ENCODE results near the gene PPP1R13L.

The PPP1R13L gene, protein sequence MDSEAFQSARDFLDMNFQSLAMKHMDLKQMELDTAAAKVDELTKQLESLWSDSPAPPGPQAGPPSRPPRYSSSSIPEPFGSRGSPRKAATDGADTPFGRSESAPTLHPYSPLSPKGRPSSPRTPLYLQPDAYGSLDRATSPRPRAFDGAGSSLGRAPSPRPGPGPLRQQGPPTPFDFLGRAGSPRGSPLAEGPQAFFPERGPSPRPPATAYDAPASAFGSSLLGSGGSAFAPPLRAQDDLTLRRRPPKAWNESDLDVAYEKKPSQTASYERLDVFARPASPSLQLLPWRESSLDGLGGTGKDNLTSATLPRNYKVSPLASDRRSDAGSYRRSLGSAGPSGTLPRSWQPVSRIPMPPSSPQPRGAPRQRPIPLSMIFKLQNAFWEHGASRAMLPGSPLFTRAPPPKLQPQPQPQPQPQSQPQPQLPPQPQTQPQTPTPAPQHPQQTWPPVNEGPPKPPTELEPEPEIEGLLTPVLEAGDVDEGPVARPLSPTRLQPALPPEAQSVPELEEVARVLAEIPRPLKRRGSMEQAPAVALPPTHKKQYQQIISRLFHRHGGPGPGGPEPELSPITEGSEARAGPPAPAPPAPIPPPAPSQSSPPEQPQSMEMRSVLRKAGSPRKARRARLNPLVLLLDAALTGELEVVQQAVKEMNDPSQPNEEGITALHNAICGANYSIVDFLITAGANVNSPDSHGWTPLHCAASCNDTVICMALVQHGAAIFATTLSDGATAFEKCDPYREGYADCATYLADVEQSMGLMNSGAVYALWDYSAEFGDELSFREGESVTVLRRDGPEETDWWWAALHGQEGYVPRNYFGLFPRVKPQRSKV

DNA sequence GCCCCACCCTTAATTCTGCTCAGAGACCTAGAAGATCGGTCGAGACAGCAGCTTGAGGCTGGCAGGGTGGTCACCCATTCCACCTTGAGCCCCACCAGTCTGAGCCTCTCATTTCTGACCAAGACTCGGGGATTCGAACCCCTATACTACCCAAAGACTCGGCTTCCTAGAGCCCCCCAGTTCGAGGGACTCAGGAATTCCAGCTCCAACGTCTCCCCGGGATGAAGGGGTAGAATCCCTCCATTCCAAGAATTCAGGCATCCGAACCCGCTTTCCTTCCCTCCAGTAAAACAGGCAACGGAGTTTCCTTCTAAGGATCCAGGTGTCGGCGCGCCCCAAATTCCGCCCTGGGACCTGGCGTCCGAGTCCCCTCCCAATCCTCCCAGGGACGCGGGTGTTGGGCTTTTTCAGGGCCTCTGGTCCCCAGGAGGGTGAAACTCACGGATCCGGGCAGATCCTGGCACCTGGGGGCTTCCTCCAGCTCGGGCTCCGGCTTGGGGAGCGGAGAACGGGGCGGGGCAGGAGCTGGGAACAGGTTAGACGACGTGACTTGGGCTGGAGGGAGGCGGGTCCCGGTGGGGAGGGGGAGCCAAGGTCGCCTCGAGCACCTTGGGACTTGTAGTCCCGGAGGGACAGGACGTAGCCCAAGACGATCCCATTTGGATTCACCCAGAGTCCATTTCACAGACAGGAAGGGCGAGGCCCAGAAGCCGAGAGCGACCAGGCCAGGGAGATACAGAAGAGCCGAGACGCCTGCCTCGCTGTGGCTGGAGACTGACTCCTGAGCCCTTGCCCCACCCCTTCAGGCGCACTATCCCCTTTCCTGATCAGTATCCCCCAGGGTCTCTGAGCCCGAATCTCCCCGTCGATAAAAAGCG lies at the start of gene PPP1R13L:
PPP1R13L (minus strand) TSS at position 513 of the 878 bp plus-strand sequence. CDS start 6,751 bp downstream, outside the sequence.
- DNase-seq (ENCODE audit: low spot score), result peak; percentile 34

DNA sequence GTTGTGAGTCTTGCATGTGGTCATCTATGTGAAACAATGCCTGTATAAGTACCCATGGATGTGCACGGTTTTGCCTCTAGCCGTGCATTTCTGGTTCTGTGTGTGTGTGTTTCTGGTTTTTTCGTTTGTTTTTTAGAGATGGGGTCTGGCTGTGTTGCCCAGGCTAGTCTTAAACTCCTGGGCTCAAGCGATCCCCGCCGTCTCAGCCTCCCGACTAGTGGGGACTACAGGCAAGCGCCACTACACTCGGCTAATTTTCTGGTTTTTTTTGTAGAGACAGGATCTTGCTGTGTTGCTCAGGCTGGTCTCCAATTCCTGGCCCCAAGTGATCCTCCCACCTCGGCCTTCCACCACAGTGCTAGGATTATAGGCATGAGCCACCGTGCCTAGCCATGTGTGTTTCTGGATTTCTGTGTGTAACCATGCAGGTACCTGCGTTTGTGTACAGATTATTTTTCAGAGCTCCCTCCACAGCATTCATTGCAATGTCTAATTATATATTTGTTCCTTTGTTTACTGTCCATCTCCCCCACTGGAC lies 47.0 kb upstream of the PPP1R13L start:
- no peak for DNase-seq (ENCODE audit: low spot score)

DNA sequence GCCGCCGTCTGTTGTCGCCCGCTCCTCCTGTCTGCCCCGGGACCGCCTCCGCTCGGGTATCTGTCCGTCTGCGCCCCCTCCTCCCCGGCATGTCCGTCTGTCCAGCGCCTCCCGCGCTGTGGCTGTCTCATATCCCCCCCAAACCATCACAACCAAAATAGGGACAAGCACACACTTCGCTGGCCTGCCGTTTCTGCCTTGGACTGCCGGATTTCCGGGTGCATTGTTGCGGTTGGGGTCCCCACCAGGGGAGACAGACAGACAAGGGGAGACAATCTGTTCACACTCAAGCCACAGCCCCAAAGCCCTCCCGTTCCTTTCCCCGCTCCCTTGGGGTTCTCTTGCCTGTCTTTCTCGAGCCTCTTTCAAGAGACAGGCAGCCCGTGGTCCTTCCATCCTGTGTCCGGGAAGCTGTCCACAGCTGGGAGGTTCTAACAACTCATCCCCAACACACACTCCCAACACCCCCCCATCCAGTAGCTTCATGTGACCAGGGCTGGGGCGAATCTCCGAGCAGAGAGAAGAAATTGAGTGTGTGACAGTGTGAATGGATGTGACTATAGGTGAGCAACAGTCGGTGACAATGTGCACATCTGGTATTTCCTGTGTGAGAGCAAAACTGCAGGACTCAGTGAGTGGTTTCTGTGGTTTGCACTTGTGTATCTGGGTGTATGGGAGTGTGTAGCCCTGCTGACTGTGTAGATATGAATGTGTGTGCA lies 46.4 kb upstream of the PPP1R13L start:
- DNase-seq (ENCODE audit: low spot score), result peak; percentile 87

DNA sequence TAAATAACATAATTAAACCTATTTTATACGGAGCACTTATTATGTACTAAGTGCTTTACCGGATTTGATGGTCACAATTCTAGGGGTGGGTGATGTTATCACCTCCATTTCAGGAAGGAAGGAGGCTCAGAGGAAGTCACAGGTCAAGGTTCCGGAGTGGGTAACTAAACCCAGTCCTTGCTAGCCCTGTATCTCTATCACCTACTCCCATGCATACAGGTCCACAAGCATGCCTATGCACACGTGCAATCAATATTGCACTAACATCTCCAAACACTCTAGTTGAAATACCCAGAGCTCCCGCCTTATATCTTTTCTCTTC lies 45.1 kb upstream of the PPP1R13L start:
- DNase-seq (ENCODE audit: low spot score), result peak; percentile 67

DNA sequence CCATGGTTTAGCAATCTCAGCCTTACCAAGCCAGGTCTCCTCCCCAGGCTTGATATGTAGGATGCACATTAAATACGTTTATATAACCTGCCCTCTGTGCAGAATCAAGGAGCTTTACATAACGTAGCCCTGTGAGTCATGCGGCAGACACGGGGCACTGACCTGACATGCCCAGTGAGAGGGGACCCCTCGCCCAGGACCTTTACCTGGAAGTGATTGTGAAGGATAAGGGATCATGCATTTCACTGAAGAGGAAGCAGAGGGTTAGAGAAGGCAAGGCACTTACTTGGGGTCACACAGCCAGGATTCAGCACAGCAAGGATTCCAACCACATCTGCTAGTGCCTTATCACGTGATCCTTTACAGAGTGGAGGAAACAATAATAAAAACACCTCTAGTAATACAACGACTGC lies 44.0 kb upstream of the PPP1R13L start:
- DNase-seq (ENCODE audit: low spot score), result peak; percentile 28

DNA sequence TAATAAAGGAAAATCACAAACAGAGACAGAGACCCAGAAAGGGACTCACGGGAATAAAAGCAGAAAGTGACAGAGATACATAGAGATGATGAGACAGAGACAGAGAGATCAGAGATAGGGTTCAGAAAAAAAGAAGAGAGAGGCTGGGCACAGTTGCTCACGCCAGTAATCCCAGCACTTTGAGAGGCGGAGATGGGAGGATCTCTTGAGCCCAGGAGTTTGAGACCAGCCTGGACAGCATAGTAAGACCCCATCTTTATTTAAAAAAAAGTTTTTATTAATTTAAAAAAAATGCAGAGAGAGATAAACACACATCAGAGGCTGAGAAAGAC lies 43.5 kb upstream of the PPP1R13L start:
- DNase-seq (ENCODE audit: low spot score), result no peak

DNA sequence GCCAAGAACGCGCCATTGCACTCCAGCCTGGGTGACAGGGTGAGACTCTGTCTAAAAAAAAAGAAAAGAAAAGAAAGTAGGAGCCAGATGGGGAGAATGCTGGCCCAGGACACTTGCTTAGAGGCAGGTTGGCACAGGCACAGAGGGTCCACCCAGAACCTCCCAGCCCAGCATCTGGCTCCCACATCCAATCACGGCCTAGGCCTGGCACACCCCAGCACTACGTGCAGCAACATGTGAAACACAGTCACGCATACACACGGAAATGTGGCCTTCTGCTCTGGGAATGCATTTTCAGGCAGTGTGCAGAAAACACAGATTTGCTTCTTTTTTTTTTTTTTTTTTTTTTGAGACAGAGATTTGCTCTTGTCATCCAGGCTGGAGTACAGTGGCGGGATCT lies 42.1 kb upstream of the PPP1R13L start:
- DNase-seq (ENCODE audit: low spot score), result no peak

DNA sequence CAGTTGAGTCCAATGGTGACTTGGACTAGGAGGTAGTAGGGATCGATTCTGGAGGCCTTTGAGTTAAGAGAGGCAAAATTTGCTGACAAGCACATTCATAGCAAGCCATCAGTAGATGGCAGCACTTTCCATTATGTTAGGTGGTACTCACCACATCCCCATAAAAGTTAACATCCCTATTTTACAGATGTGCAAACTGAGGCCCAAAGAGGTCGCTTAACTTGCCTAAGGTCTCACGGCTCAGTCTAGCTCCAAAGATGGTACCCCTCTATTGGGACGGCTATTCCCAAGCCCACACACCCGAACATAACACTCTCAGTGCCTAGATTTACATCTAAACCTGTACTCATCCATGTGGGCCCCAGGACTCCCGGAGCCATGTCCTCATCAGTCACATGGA lies 41.4 kb upstream of the PPP1R13L start:
- peak; percentile 54 for DNase-seq (ENCODE audit: low spot score)

DNA sequence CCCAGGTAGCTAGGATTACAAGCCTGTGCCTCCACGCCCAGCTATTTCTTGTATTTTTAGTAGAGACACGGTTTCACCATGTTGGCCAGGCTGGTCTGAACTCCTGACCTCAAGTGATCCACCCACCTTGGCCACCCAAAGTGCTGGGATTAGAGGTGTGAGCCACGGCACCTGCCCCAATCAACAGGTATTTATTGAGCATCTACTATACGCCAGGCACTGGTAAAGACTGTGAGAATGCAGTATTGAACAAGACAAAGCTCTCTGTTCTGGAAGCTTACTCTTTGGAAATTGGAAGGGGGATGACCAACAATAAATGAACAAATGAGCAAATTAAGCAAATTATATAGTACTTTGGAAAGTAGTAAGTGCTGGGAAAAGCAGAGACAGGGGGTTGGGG lies 40.3 kb upstream of the PPP1R13L start:
- DNase-seq (ENCODE audit: low spot score), result no peak

DNA sequence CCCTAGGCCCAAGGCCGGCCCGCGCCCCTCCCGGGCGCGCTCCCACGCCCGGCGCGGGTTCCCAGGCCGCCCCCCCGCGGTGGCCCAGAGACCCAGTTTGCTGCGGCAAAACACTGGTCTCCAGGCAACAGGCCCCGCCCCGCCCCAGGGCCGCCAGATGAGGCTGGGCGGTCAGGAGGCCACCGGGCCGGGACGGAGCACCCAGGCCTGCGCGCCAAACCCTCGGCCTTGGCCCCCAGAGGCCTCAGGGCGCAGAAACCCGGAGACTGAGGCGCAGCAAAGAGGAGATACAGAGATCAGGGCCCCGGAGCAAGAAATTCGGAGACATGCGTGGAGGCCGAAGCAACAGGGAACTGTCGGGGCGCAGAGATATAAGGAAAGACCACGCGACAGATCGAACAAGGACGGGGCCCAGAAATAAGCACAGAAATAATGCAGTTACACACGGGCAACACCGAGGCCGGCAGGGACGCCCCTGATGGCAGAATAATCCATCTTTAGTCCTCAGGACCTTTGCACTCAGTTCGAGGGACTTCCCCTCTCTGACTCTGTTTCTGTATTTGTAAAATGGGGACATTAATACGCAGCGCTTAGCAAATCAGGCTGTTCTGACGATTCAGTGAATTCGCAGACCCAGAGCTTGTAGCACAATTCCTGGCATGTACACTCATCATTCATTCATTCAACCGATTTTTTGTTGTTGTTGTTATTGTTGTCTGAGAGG lies 39.6 kb upstream of the PPP1R13L start:
- DNase-seq (ENCODE audit: low spot score), result peak; percentile 89

DNA sequence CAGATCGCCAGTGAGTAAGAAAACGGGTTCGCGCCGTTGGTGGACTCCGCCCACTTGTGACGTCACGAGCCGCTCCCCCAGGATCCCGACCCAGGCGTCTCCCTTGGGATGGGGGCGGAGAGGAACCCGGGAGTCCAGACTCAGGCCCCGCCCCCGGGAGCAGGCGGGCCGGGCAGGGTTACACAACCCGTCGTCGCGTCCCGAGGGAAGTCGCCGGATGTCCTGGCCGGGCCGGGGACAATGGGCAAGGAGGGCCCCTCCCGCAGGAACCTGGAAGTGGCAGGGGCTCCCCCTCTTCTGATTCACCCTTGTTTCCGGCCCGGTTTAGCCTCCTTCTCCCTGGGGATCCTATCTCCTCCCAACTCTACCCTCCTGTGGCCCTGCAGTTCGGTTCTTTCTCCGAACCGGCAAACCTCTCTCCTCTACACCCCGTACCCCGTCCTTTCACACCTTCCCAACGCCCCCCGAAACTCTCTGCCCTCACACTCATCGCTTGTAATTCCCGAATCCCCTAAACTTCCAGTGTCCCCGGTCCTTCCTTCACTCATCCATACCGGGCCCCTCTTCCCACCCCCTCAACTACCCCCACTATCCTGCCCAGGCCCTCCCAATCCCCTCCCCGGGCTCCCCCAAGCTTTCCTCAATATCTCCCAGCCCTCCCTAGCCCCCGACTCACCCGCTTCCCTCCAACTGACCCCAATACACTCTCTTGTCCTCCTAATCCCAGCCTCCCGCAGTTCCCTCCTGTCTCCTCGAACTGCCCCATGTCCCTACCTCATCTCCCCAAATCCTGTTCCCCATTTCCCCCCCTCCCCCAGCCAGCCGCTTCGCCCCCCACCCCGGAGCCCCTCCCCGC lies 38.8 kb upstream of the PPP1R13L start:
- DNase-seq (ENCODE audit: low spot score), result peak; percentile 55

DNA sequence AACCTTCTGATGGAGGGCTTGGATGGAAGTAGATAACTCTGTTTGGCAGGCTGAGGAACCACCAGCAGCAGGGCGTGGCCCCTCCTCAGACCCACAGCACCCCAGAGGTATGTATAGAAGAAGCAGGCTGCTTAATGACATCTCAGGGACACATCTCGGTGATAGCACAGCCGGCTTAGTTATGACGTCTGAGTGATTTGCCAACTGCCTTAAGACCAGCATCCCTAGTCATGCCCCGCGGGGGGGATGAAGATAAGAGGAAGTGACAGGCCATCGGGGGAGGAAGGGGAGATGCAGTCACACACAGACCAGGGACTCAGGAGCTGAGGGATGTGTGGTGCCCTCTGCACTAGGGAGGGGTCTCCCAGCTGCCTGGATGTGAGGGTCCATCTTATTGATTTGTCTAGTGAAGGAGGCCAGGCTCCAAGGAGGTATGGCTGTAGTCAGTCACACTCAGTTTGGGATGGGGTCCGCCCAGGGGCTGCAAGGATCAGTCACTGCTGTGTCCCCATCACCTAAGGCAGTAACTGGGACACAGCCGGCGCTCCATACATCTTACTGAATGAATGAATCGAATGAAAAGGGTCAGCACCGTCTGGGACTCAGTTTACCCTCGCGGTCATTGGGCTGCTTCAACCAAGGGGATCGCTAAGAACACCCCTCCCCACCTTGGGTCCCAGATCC lies 38.1 kb upstream of the PPP1R13L start:
- peak; percentile 56 for DNase-seq (ENCODE audit: low spot score)

DNA sequence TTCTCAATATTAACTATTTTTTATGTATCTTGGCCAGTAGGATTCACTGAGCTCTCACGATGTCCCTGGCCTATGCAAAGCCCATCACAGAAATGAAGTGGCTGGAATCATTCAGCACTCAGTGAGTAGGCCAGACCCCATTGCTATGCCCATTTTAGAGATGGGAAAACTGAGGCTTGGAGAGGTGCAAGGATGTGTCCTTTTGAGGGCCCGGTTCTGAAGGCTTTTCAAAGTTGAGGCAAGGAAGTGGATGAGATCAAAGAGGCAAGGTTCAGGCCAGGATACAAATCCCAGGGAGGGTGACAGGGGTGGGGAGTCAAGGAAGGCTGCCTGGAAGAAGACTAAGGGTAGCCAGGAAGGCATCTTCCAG lies 37.5 kb upstream of the PPP1R13L start:
- DNase-seq (ENCODE audit: low spot score), result no peak

DNA sequence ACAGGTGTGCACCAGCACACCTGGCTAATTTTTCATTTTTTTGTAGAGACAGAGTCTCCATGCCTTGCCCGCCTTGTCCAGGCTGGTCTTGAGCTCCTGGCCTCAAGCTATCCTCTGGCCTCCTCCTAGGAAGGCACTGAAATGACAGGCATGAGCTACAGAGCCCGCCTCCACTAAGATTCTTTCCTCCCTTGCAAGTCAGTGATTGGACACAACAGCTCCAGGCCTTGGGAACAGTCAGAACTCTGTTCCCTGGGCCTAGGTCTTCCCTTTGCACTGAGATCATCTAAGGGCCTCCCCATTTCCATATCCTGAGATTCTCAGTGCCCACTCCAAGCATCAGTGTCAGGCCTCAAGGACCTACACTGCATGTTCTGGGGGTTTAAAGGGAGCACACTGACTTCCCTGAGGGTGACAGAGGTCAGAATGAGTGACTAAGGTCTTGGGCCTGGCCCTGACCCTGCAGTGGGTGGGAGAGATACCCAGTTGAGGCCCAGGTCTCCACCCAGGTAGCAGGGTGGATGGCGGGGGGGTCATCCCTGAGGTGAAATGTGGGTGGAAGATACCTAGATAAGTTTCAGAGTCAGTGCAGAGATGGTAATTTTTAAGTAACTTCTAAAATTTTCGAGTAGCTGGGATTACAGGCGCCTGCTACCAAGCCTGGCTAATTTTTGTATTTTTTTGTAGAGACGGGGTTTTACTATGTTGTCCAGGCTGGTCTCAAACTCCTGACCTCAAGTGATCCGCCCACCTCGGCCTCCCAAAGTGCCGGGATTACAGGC lies 36.2 kb upstream of the PPP1R13L start:
- DNase-seq (ENCODE audit: low spot score), result no peak

DNA sequence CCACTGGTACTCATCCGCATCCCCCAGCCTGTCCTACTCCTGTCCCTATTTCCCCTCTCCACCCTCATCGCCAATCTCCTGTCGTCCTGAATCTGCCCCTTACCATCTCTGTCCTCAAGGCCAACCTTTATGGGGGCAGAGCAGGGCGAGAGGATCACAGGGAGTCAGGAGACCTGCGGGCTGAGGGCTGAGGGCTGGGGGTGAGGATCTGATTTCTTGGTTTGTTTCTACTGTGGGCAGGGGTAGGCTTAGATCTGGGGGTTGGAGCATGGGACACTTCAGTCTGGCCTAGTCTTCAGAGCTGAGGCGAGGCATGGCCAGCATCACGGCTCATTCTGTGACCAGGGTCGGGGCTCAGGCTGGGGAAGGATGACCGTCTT lies 35.4 kb upstream of the PPP1R13L start:
- DNase-seq (ENCODE audit: low spot score), result no peak

DNA sequence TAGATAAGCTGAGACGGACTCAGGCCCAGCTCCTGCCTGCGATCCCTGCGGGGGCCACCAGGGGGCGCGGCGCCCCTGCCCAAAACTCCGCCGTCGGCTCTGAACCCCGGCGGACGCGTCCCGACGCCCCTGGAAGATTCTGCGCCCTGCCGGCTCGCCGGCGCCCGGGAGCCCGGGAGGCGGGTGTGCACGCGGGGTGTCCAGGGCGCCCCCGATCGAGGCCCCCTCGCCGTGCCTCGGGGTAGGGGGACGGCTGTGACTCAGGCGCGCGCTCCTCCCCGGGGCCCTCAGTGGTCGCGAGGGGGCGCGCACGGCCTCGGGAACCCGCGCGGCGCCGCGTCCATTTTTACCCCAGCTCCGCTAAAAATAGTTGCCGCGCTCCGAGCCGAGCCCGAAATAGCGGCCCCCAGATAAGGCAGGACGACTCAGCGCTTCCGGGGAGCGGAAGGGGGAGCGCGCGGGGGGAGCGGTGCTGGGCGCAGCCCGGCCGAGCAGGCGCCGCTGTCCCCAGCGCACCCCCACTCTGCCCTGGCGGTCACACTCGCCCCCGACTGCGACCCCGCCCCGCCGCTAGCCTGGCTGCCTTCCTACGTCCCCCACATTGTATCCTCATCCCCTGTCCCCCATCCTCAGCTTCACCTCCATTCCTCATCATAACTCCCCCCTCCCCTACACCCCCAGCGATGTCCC lies 34.8 kb upstream of the PPP1R13L start:
- DNase-seq (ENCODE audit: low spot score), result peak; percentile 89

DNA sequence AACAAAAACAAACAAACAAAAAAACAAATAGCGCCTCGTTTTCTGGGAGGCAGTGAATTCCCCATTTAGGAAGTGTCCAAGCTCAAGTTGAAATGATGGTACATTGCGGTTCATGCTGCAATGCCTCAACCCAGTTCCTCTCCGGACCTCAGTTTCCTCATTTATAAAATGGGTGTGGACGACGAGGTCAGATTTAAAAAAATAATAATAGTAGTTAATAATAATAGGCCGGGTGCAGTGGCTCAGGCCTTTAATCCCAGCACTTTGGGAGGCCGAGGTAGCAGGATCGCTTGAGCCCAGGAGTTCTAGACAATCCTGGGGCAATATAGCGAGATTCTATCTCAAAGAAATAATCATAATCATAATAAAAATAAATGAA lies 34.3 kb upstream of the PPP1R13L start:
- DNase-seq (ENCODE audit: low spot score), result no peak

DNA sequence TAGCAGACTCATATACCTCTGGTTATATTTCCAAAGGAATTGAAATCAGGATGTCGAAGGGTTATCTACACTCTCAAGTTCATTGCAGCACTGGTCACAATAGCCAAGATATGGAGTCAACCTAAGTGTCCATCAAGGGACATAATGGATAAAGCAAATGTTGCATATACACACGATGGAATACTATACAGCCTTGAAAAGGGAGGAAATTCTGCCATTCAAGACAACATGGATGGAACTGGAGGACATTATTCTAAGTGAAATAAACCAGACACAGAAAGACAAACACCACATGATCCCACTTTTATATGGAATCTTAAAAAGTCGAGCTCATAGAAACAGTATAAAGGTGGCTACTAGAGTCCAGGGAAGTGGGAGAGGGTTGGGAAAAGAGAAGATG lies 32.5 kb upstream of the PPP1R13L start:
- DNase-seq (ENCODE audit: low spot score), result no peak
